Endothelial cell of umbilical vein (primary cell): ENCODE data around the gene LHFPL6. TPM values are rescaled to one million over a fixed set of nuclear protein-coding genes. Genes with fewer than 3 reads are reported as not detected.

Experiments used
- BruUV-seq: library from RNA; stranded (reverse); fragments of 400-500 nt; replicated peaks from 2 replicates; lab custom pipeline; 2021; lab: Mats Ljungman, UMichigan
- CTCF ChIA-PET: fragments of 300-600, 350-600 bp; sonication (Branson Sonifier 250); formaldehyde crosslinking; loops from one replicate; lab custom pipeline; 2021; ENCODE audit warnings: antibody characterized with exemption, inconsistent platforms; lab: Charles Lee
- POLR2A ChIA-PET: fragments of 300-600, 350-600 bp; sonication (Branson Sonifier 250); formaldehyde crosslinking; loops from one replicate; lab custom pipeline; 2021; ENCODE audit warnings: antibody characterized with exemption, inconsistent platforms; lab: Charles Lee
- DNase-seq: peaks from one replicate; pipeline ENCODE4 v3.0.0-alpha.2; 2011; ENCODE audit warnings: low read depth, low spot score
- FAIRE-seq: peaks from 2 replicates; lab custom pipeline; 2011; peaks lifted over from hg19 to GRCh38; lab: Jason Lieb, UNC
- H2AFZ ChIP-seq: 2 replicates; pipeline ENCODE4 v1.6.0; 2012; ENCODE audit warnings: low read depth, low read length, control low read depth, inconsistent platforms
- H3K27ac ChIP-seq: 2 replicates; pipeline ENCODE4 v1.5.1; 2011; ENCODE audit warnings: low read depth, mild to moderate bottlenecking, control low read depth, low read length, moderate library complexity; ENCODE audit not compliant: insufficient read depth
- H3K27me3 ChIP-seq, 2 experiments: 2 replicates each; pipeline versions ENCODE4 v1.6.0 to v1.6.1; 2011; ENCODE audit warnings: low read length in 2 of 2, mixed read lengths in 1 of 2; ENCODE audit not compliant: control insufficient read depth in 2 of 2, insufficient read depth in 2 of 2
- H3K36me3 ChIP-seq, 2 experiments: 2 replicates in 1 of 2; 3 replicates in 1 of 2; pipeline ENCODE4 v1.5.1; 2011; ENCODE audit warnings: low read length in 2 of 2, mild to moderate bottlenecking in 1 of 2, moderate library complexity in 1 of 2; ENCODE audit not compliant: control insufficient read depth in 2 of 2, insufficient read depth in 2 of 2; ENCODE audit errors: extremely low read depth in 1 of 2
- H3K4me1 ChIP-seq: 3 replicates; pipeline ENCODE4 v1.5.1; 2011; ENCODE audit warnings: mild to moderate bottlenecking, low read length; ENCODE audit not compliant: control insufficient read depth, insufficient read depth; ENCODE audit errors: extremely low read depth
- H3K4me2 ChIP-seq: 2 replicates; pipeline ENCODE4 v1.6.1; 2011; ENCODE audit warnings: low read length, control low read depth, mixed read lengths; ENCODE audit not compliant: insufficient read depth
- H3K4me3 ChIP-seq, 3 experiments: fragments of 200-600 bp in 1 of 3; sonication (generic), shearing (Covaris generic) in 1 of 3; replicated peaks in 1 of 3; 2 replicates each; pipeline ENCODE4 v1.5.1; 2011 to 2016; ENCODE audit warnings: control low read depth in 3 of 3, low read length in 3 of 3, mild to moderate bottlenecking in 2 of 3, inconsistent platforms in 1 of 3, low read depth in 1 of 3, moderate library complexity in 1 of 3; ENCODE audit not compliant: insufficient read depth in 1 of 3
- H3K79me2 ChIP-seq: 2 replicates; pipeline ENCODE4 v1.6.0; 2012; ENCODE audit warnings: low read length, inconsistent platforms; ENCODE audit not compliant: control insufficient read depth, insufficient read depth
- H3K9ac ChIP-seq: replicated peaks from 2 replicates; pipeline ENCODE3; 2011; ENCODE audit warnings: low read length, control low read depth; ENCODE audit not compliant: insufficient read depth; ENCODE audit errors: extremely low read depth
- H3K9me1 ChIP-seq: replicated peaks from 3 replicates; pipeline ENCODE4 v1.6.0; 2011; ENCODE audit warnings: mild to moderate bottlenecking, low read length; ENCODE audit not compliant: control insufficient read depth, insufficient read depth; ENCODE audit errors: extremely low read depth
- H3K9me3 ChIP-seq: replicated peaks from 2 replicates; pipeline ENCODE4 v1.5.1; 2012; ENCODE audit warnings: low read length, inconsistent platforms; ENCODE audit not compliant: control insufficient read depth, insufficient read depth
- H4K20me1 ChIP-seq: replicated peaks from 2 replicates; pipeline ENCODE3; 2011; ENCODE audit warnings: mild to moderate bottlenecking, low read length; ENCODE audit not compliant: control insufficient read depth, insufficient read depth; ENCODE audit errors: extremely low read depth
- CTCF ChIP-seq, 2 donors: IDR thresholded peaks; 1 replicate in 1 of 2; 2 replicates in 1 of 2; pipeline ENCODE4 v1.5.1; 2011; ENCODE audit warnings: low read length in 2 of 2, mild to moderate bottlenecking in 2 of 2, moderate library complexity in 2 of 2, control low read depth in 1 of 2, inconsistent platforms in 1 of 2, low read depth in 1 of 2; ENCODE audit not compliant: insufficient read depth in 1 of 2; ENCODE audit errors: extremely low read depth in 1 of 2
- EZH2 ChIP-seq: IDR thresholded peaks from 2 replicates; pipeline ENCODE4 v1.6.1; 2012; ENCODE audit warnings: borderline replicate concordance, low read depth, mild to moderate bottlenecking, moderate library complexity, low read length, inconsistent platforms; ENCODE audit not compliant: severe bottlenecking
- FOS ChIP-seq: IDR thresholded peaks from 2 replicates; pipeline ENCODE4 v1.6.1; 2011; ENCODE audit warnings: mild to moderate bottlenecking, low read length, moderate library complexity, borderline replicate concordance; ENCODE audit not compliant: insufficient read depth
- GATA2 ChIP-seq: IDR thresholded peaks from 2 replicates; pipeline ENCODE4 v1.7.0; 2011; ENCODE audit warnings: low read depth, mild to moderate bottlenecking, moderate library complexity, mixed read lengths, low read length; ENCODE audit not compliant: insufficient read length, insufficient read depth
- JUN ChIP-seq: IDR thresholded peaks from 2 replicates; pipeline ENCODE4 v1.6.1; 2011; ENCODE audit warnings: borderline replicate concordance, low read depth; ENCODE audit not compliant: insufficient read length, insufficient read depth
- MAX ChIP-seq: IDR thresholded peaks from 2 replicates; pipeline ENCODE4 v1.6.1; 2011; ENCODE audit not compliant: insufficient read depth, insufficient read length
- MYC ChIP-seq: IDR thresholded peaks from one replicate; pipeline ENCODE4 v1.6.1; 2011; ENCODE audit warnings: mild to moderate bottlenecking, low read depth, low read length
- POLR2A ChIP-seq: IDR thresholded peaks from 2 replicates; pipeline ENCODE4 v1.6.1; 2012; ENCODE audit warnings: low read depth, mild to moderate bottlenecking, control low read depth, low read length
- POLR2AphosphoS5 ChIP-seq: IDR thresholded peaks from 2 replicates; pipeline ENCODE4 v1.6.1; 2012; ENCODE audit warnings: low read depth, mild to moderate bottlenecking, control low read depth, low read length, moderate library complexity; ENCODE audit not compliant: insufficient read depth
- dilution Hi-C: fragments of 300-500 bp; cut with MboI; formaldehyde crosslinking; loops from one replicate; pipeline ENCODE4 v1.15.0; 2019; ENCODE audit warnings: low sequenced_read_pairs; ENCODE audit not compliant: extremely low pct_ligation_motif_present
- intact Hi-C: fragments of 100-400 bp; cut with micrococcal nuclease; formaldehyde crosslinking; loops from one replicate; pipeline ENCODE4 v1.10.0; 2022
- polyA plus RNA-seq, 4 experiments: library from polyadenylated mRNA; depleted of rRNA in 3 of 4; stranded (reverse) in 3 of 4; unstranded in 1 of 4; fragments of >200 nt; gene quantifications; 2 replicates each; pipeline versions ENCODE4 v1.2.1 to v1.2.3, GENCODE V29; 2011 to 2012; ENCODE audit warnings: missing spikeins in 1 of 4
- total RNA-seq: library from RNA; stranded (reverse); gene quantifications from 2 replicates; pipeline ENCODE4 v1.2.3, GENCODE V29; 2021

LHFPL6 gene
- total and polyA plus RNA-seq, 2 donors (not counting 3 experiments of a cell fraction or from before 2014, with no cell fraction given): 17.5 to 19.4 TPM

GRCh38 chr13:39389013-39389412 lies 214.0 kb downstream of the LHFPL6 start:
- no peak for FAIRE-seq
- no peak for TF ChIP-seq POLR2AphosphoS5
- TF ChIP-seq MAX: no peak
- no peak for TF ChIP-seq JUN
- no peak for TF ChIP-seq EZH2
- TF ChIP-seq FOS: no peak
- no peak for TF ChIP-seq GATA2
- no peak for TF ChIP-seq CTCF (IDR thresholded peaks at IDR 0.05; ENCODE audit: extremely low read depth in 1 of 2, insufficient read depth in 1 of 2, low read depth in 1 of 2, low read length in 2 of 2)
- no peak for TF ChIP-seq MYC
- no peak for TF ChIP-seq POLR2A
- Histone ChIP-seq H3K27ac (no peak overlapping the region), H3K9me1 (no peaks in the 10 kb centered on the region), H3K4me1 (no peaks in the 10 kb centered on the region), H3K27me3 (no peaks in the 10 kb centered on the region), H3K4me2 (no peak overlapping the region), H4K20me1 (no peaks in the 10 kb centered on the region), H2AFZ (no peak overlapping the region), H3K36me3 (no peaks in the 10 kb centered on the region), H3K9me3 (no peaks in the 10 kb centered on the region), H3K4me3 (no peak overlapping the region), H3K9ac (no peak overlapping the region), H3K79me2 (no peaks in the 10 kb centered on the region)
- no peak for DNase-seq
- ChIA-PET CTCF (no interaction called here), POLR2A (no interaction called here)
- intact Hi-C loops: no loop called here
- no TSS peak for BruUV-seq
- dilution Hi-C loops: no loop called here
